ENCODE measurements around the gene DNAH6.

Gene DNAH6

DNA sequence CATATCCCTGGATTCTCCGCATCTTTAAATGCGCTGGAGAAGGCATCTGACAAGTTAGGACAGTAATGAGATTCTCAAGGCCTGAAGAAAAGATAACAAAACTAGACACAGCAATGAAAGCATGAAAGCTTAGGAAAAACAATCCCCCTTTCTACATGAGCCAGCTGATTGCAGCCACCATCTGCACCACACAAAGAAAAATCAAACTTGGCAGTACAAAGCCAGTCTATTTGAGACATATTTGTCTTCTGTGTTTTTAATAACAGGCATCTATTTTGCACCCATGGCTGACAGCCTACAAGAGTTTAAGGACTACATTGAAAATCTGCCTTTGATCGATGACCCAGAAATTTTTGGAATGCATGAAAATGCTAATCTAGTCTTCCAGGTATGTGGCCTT, 281.0 kb downstream of the DNAH6 start:
- TF ChIP-seq POU6F1 (CRISPR knock-in tag; IDR thresholded peaks at IDR 0.05; ENCODE audit: borderline replicate concordance, low read depth): no peak
- no peak for TF ChIP-seq PPARA (CRISPR knock-in tag; IDR thresholded peaks at IDR 0.05; ENCODE audit: borderline replicate concordance)
- no peak for TF ChIP-seq TSHZ2 (CRISPR knock-in tag; IDR thresholded peaks at IDR 0.05)
- TF ChIP-seq BACH2 (CRISPR knock-in tag; IDR thresholded peaks at IDR 0.05; ENCODE audit: borderline replicate concordance): no peak
- TF ChIP-seq CSRNP3 (CRISPR knock-in tag; IDR thresholded peaks at IDR 0.05): no peak
- TF ChIP-seq OSR1 (CRISPR knock-in tag; IDR thresholded peaks at IDR 0.05): no peak
- ATAC-seq: no peak

GRCh38 chr2:84799772-84800171, 283.5 kb downstream of the DNAH6 start:
- ATAC-seq: no peak

More at GRCh38 chr2:84799772-84800171, 283.5 kb downstream of the DNAH6 start:
- no peak for TF ChIP-seq GLIS3 (CRISPR knock-in tag; IDR thresholded peaks at IDR 0.05)
- no peak for TF ChIP-seq CSDC2 (CRISPR knock-in tag; IDR thresholded peaks at IDR 0.05)
- TF ChIP-seq CSRNP3 (CRISPR knock-in tag; IDR thresholded peaks at IDR 0.05): no peak
- no peak for TF ChIP-seq ARNTL (CRISPR knock-in tag; IDR thresholded peaks at IDR 0.05; ENCODE audit: borderline replicate concordance, low read depth)
- TF ChIP-seq ZC3H10 (CRISPR knock-in tag; IDR thresholded peaks at IDR 0.05): no peak
- TF ChIP-seq, protein P1, sequence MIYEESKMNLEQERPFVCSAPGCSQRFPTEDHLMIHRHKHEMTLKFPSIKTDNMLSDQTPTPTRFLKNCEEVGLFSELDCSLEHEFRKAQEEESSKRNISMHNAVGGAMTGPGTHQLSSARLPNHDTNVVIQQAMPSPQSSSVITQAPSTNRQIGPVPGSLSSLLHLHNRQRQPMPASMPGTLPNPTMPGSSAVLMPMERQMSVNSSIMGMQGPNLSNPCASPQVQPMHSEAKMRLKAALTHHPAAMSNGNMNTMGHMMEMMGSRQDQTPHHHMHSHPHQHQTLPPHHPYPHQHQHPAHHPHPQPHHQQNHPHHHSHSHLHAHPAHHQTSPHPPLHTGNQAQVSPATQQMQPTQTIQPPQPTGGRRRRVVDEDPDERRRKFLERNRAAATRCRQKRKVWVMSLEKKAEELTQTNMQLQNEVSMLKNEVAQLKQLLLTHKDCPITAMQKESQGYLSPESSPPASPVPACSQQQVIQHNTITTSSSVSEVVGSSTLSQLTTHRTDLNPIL (CRISPR knock-in tag; IDR thresholded peaks at IDR 0.05; ENCODE audit: low read depth): no peak
- TF ChIP-seq PATZ1 (CRISPR knock-in tag; IDR thresholded peaks at IDR 0.05; ENCODE audit: borderline replicate concordance): no peak
- TF ChIP-seq ISL1 (CRISPR knock-in tag; IDR thresholded peaks at IDR 0.05): no peak
- no peak for TF ChIP-seq POU6F1 (CRISPR knock-in tag; IDR thresholded peaks at IDR 0.05; ENCODE audit: borderline replicate concordance, low read depth)
- TF ChIP-seq TOX (CRISPR knock-in tag; IDR thresholded peaks at IDR 0.05; ENCODE audit: borderline replicate concordance): no peak
- TF ChIP-seq BACH2 (CRISPR knock-in tag; IDR thresholded peaks at IDR 0.05; ENCODE audit: borderline replicate concordance): no peak
- TF ChIP-seq TCF4 (CRISPR knock-in tag; IDR thresholded peaks at IDR 0.05; ENCODE audit: borderline replicate concordance): no peak
- no peak for TF ChIP-seq ZFP3 (CRISPR knock-in tag; IDR thresholded peaks at IDR 0.05)
- no peak for TF ChIP-seq OSR1 (CRISPR knock-in tag; IDR thresholded peaks at IDR 0.05)
- no peak for TF ChIP-seq ZNF565 (CRISPR knock-in tag; conservative IDR thresholded peaks at IDR 0.05; ENCODE audit: low read depth)
- TF ChIP-seq RARB (CRISPR knock-in tag; IDR thresholded peaks at IDR 0.05): no peak
- no peak for TF ChIP-seq ZNF8 (CRISPR knock-in tag; IDR thresholded peaks at IDR 0.05)
- no peak for TF ChIP-seq TSHZ2 (CRISPR knock-in tag; IDR thresholded peaks at IDR 0.05)
- TF ChIP-seq ZFP30 (CRISPR knock-in tag; IDR thresholded peaks at IDR 0.05): no peak
- no peak for TF ChIP-seq SNAI2 (CRISPR knock-in tag; IDR thresholded peaks at IDR 0.05)

All from SK-N-SH treated with all-trans-retinoic acid at 6 μM for 48 hours (cell line).